BLaER1 treated with 17β-estradiol and CSF1 and Interleukin-3, amounts not matched to agents 10 nM and 100 nM (cell line): ENCODE data around the gene MST1.

Source experiments
- H3K27ac ChIP-seq, 11 experiments: shearing (Covaris generic); formaldehyde crosslinking; 2 replicates each; pipeline ENCODE4 v1.8.1; 2022
- H3K27me3 ChIP-seq, 11 experiments: shearing (Covaris generic); formaldehyde crosslinking; 2 replicates each; pipeline ENCODE4 v1.8.1; 2022
- H3K36me3 ChIP-seq, 11 experiments: shearing (Covaris generic); formaldehyde crosslinking; 2 replicates each; pipeline ENCODE4 v1.8.1; 2022
- H3K4me1 ChIP-seq, 10 experiments: shearing (Covaris generic); formaldehyde crosslinking; 2 replicates each; pipeline ENCODE4 v1.8.1; 2022
- H3K4me2 ChIP-seq, 11 experiments: shearing (Covaris generic); formaldehyde crosslinking; 2 replicates each; pipeline ENCODE4 v1.8.1; 2022
- H3K4me3 ChIP-seq, 10 experiments: shearing (Covaris generic); formaldehyde crosslinking; 2 replicates each; pipeline ENCODE4 v1.8.1; 2022
- H3K9ac ChIP-seq, 11 experiments: shearing (Covaris generic); formaldehyde crosslinking; 2 replicates each; pipeline ENCODE4 v1.8.1; 2022
- H3K9me3 ChIP-seq, 11 experiments: shearing (Covaris generic); formaldehyde crosslinking; replicated peaks in 1 of 11; 2 replicates each; pipeline ENCODE4 v1.8.1; 2022
- H4K20me1 ChIP-seq, 11 experiments: shearing (Covaris generic); formaldehyde crosslinking; 2 replicates each; pipeline ENCODE4 v1.8.1; 2022
- Cebpa-rat ChIP-seq, 11 experiments: shearing (Covaris generic); IDR thresholded peaks; 2 replicates each; pipeline ENCODE4 v1.8.1; 2022

MST1 gene

GRCh38 chr3:49669352-49669751 is 19.9 kb downstream of the MST1 start:
- H3K9me3 ChIP-seq = 0 out of 22 replicates have a peak, but pooled peaks cover 0 to 4% (median 0%) of the 10 kb centered on the region in 11 experiments
- TF ChIP-seq Cebpa-rat (IDR thresholded peaks at IDR 0.05) = no peak
- H3K4me2 ChIP-seq = peak overlapping the region in 4 of 11 experiments; percentile 8 to 36 (median 18); a peak in 2 of 22 replicates
- no peak overlapping the region for H3K27ac ChIP-seq
- peaks cover 0 to 52% (median 0%) of the 10 kb centered on the region in 11 experiments; a peak in 9 of 22 replicates for H4K20me1 ChIP-seq
- H3K27me3 ChIP-seq = no peaks in the 10 kb centered on the region
- peaks cover 14 to 43% (median 21%) of the 10 kb centered on the region in 10 experiments for H3K4me1 ChIP-seq
- H3K9ac ChIP-seq = 0 out of 22 replicates have a peak overlapping the region, but pooled peaks of 1 of the 11 experiments have one; percentile 17
- H3K4me3 ChIP-seq = no peak overlapping the region
- no peaks in the 10 kb centered on the region for H3K36me3 ChIP-seq

- H3K27ac ChIP-seq = no peak overlapping the region
- H3K4me3 ChIP-seq = no peak overlapping the region
- H3K9ac ChIP-seq = 0 out of 22 replicates have a peak overlapping the region, but pooled peaks of 1 of the 11 experiments have one; percentile 17
- no peak for TF ChIP-seq Cebpa-rat (IDR thresholded peaks at IDR 0.05)
- H3K4me1 ChIP-seq = peaks cover 18 to 43% (median 24%) of the 10 kb centered on the region in 10 experiments
- no peaks in the 10 kb centered on the region for H3K27me3 ChIP-seq
- peaks cover 0 to 52% (median 0%) of the 10 kb centered on the region in 11 experiments; a peak in 9 of 22 replicates for H4K20me1 ChIP-seq
- no peaks in the 10 kb centered on the region for H3K36me3 ChIP-seq
- 0 out of 22 replicates have a peak, but pooled peaks cover 0 to 4% (median 0%) of the 10 kb centered on the region in 11 experiments for H3K9me3 ChIP-seq
- H3K4me2 ChIP-seq = peak overlapping the region in 3 of 11 experiments; percentile 7 to 23 (median 21); a peak in 2 of 22 replicates
Measured at GRCh38 chr3:49668861-49669260, 20.4 kb downstream of the MST1 start.

- Histone ChIP-seq H3K9ac (peak overlapping the region in 1 of 11 experiments; percentile 27; a peak in 1 of 22 replicates), H3K4me1 (peaks cover 18 to 44% (median 26%) of the 10 kb centered on the region in 10 experiments)
Measured at GRCh38 chr3:49668414-49668797, 20.9 kb downstream of the MST1 start.

GRCh38 chr3:49667701-49668413 is 21.4 kb downstream of the MST1 start:
- Histone ChIP-seq H3K4me2 (peak overlapping the region in 3 of 11 experiments; percentile 2 to 18 (median 7); a peak in 1 of 22 replicates), H3K27me3 (no peaks in the 10 kb centered on the region), H3K4me3 (no peak overlapping the region), H3K36me3 (no peaks in the 10 kb centered on the region), H3K9me3 (no peaks in the 10 kb centered on the region), H3K9ac (no peak overlapping the region), H3K27ac (no peak overlapping the region), H4K20me1 (peaks cover 0 to 52% (median 0%) of the 10 kb centered on the region in 11 experiments; a peak in 9 of 22 replicates), H3K4me1 (peaks cover 15 to 44% (median 24%) of the 10 kb centered on the region in 10 experiments; a peak in 19 of 20 replicates)
- no peak for TF ChIP-seq Cebpa-rat (IDR thresholded peaks at IDR 0.05)

More at GRCh38 chr3:49668414-49668797, 20.9 kb downstream of the MST1 start:
- no peak overlapping the region for H3K4me3 ChIP-seq
- peak overlapping the region in 4 of 11 experiments; percentile 2 to 23 (median 12); a peak in 3 of 22 replicates for H3K4me2 ChIP-seq
- H4K20me1 ChIP-seq = peaks cover 0 to 52% (median 0%) of the 10 kb centered on the region in 11 experiments; a peak in 9 of 22 replicates
- H3K9me3 ChIP-seq = 0 out of 22 replicates have a peak, but pooled peaks cover 0 to 4% (median 0%) of the 10 kb centered on the region in 11 experiments
- no peaks in the 10 kb centered on the region for H3K27me3 ChIP-seq
- no peak overlapping the region for H3K27ac ChIP-seq
- no peaks in the 10 kb centered on the region for H3K36me3 ChIP-seq
- TF ChIP-seq Cebpa-rat (IDR thresholded peaks at IDR 0.05) = no peak

GRCh38 chr3:49666592-49666991 is 22.7 kb downstream of the MST1 start:
- Histone ChIP-seq H3K9me3 (no peaks in the 10 kb centered on the region), H3K27me3 (no peaks in the 10 kb centered on the region), H3K4me3 (no peak overlapping the region), H3K4me2 (no peak overlapping the region), H3K4me1 (peaks cover 9 to 46% (median 17%) of the 10 kb centered on the region in 10 experiments; a peak in 15 of 20 replicates), H3K27ac (no peak overlapping the region), H3K9ac (no peak overlapping the region), H4K20me1 (peaks cover 0 to 51% (median 0%) of the 10 kb centered on the region in 11 experiments; a peak in 9 of 22 replicates), H3K36me3 (no peaks in the 10 kb centered on the region)
- TF ChIP-seq Cebpa-rat (IDR thresholded peaks at IDR 0.05) = no peak

GRCh38 chr3:49665822-49666519 is 23.3 kb downstream of the MST1 start:
- Histone ChIP-seq H3K9ac (no peak overlapping the region; a peak in 1 of 22 replicates), H3K4me2 (peak overlapping the region in 2 of 11 experiments; percentile 23 to 43; a peak in 2 of 22 replicates), H3K4me1 (peaks cover 9 to 40% (median 17%) of the 10 kb centered on the region in 10 experiments; a peak in 15 of 20 replicates), H3K9me3 (no peaks in the 10 kb centered on the region), H3K27ac (no peak overlapping the region), H3K36me3 (no peaks in the 10 kb centered on the region), H4K20me1 (peaks cover 0 to 45% (median 0%) of the 10 kb centered on the region in 11 experiments; a peak in 6 of 22 replicates), H3K4me3 (no peak overlapping the region), H3K27me3 (no peaks in the 10 kb centered on the region)
- no peak for TF ChIP-seq Cebpa-rat (IDR thresholded peaks at IDR 0.05)

- Histone ChIP-seq H3K4me2 (peak overlapping the region in 3 of 11 experiments; percentile 9 to 53 (median 33); a peak in 1 of 22 replicates), H3K27me3 (no peaks in the 10 kb centered on the region), H3K4me1 (peaks cover 14 to 47% (median 30%) of the 10 kb centered on the region in 10 experiments; a peak in 19 of 20 replicates), H3K36me3 (no peaks in the 10 kb centered on the region), H3K9ac (no peak overlapping the region; a peak in 1 of 22 replicates), H3K9me3 (no peaks in the 10 kb centered on the region), H3K27ac (no peak overlapping the region), H4K20me1 (peaks cover 0 to 30% (median 0%) of the 10 kb centered on the region in 11 experiments; a peak in 6 of 22 replicates), H3K4me3 (no peak overlapping the region)
- no peak for TF ChIP-seq Cebpa-rat (IDR thresholded peaks at IDR 0.05)
Measured at GRCh38 chr3:49664300-49664699, 25.0 kb downstream of the MST1 start.

GRCh38 chr3:49663831-49664230 is 25.4 kb downstream of the MST1 start:
- no peak overlapping the region; a peak in 1 of 22 replicates for H3K9ac ChIP-seq
- H3K4me1 ChIP-seq = peaks cover 14 to 49% (median 31%) of the 10 kb centered on the region in 10 experiments; a peak in 19 of 20 replicates
- H3K4me3 ChIP-seq = no peak overlapping the region
- H3K4me2 ChIP-seq = peak overlapping the region in 5 of 11 experiments; percentile 1 to 53 (median 33); a peak in 7 of 22 replicates
- H3K27me3 ChIP-seq = no peaks in the 10 kb centered on the region
- no peaks in the 10 kb centered on the region for H3K9me3 ChIP-seq
- H3K36me3 ChIP-seq = no peaks in the 10 kb centered on the region
- TF ChIP-seq Cebpa-rat (IDR thresholded peaks at IDR 0.05) = no peak
- H4K20me1 ChIP-seq = peaks cover 0 to 27% (median 0%) of the 10 kb centered on the region in 11 experiments; a peak in 3 of 22 replicates
- no peak overlapping the region for H3K27ac ChIP-seq
